ENCODE measurements around the gene IL12RB1. TPM values are rescaled to one million over a fixed set of nuclear protein-coding genes. Genes with fewer than 3 reads are reported as not detected.

IL12RB1 gene
- total and polyA plus RNA-seq, 10 of the 15 experiments (the other 5 are each of a cell fraction or from before 2014, with no cell fraction given), result 2.8 to 29.9 (median 17.6) TPM

GRCh38 chr19:18098891-18099622 lies 12.3 kb upstream of the IL12RB1 start (continued):
- TF ChIP-seq CBFB (IDR thresholded peaks at IDR 0.05; ENCODE audit: low read depth), result peak; percentile 65; the same call in 1 of the 2 replicates
- TF ChIP-seq BHLHE40 (IDR thresholded peaks at IDR 0.05; ENCODE audit: borderline replicate concordance in 1 of 2, low read depth in 2 of 2, low read length in 1 of 2), result peak; percentile 40 to 72; a peak in 1 of 4 replicates
- TF ChIP-seq GATAD2B (conservative IDR thresholded peaks at IDR 0.05; ENCODE audit: low read depth), result peak; percentile 39; the same call in 1 of the 2 replicates
- TF ChIP-seq BRCA1 (IDR thresholded peaks at IDR 0.05; ENCODE audit: low read depth, low read length), result no peak
- TF ChIP-seq YY1 (IDR thresholded peaks at IDR 0.05; ENCODE audit: low read depth, low read length), result peak; percentile 53; the same call in 1 of the 2 replicates
- TF ChIP-seq CEBPB (IDR thresholded peaks at IDR 0.05; ENCODE audit: borderline replicate concordance in 1 of 2, low read depth in 2 of 2, low read length in 2 of 2), result no peak
- TF ChIP-seq TCF3 (IDR thresholded peaks at IDR 0.05; ENCODE audit: borderline replicate concordance, insufficient read depth, low read depth, low read length), result peak; percentile 67; the same call in 1 of the 2 replicates
- TF ChIP-seq EED (IDR thresholded peaks at IDR 0.05; ENCODE audit: low read depth), result peak; percentile 84
- peak; percentile 87 for TF ChIP-seq TCF12 (IDR thresholded peaks at IDR 0.05; ENCODE audit: low read depth, low read length)
- peak; percentile 100 for TF ChIP-seq PAX5 (IDR thresholded peaks at IDR 0.05; ENCODE audit: borderline replicate concordance, low read depth, low read length)
- TF ChIP-seq RCOR1 (conservative IDR thresholded peaks at IDR 0.05; ENCODE audit: low read depth, low read length), result 0 out of 2 replicates have a peak, but pooled peaks have one; percentile 60
- TF ChIP-seq, protein P1, sequence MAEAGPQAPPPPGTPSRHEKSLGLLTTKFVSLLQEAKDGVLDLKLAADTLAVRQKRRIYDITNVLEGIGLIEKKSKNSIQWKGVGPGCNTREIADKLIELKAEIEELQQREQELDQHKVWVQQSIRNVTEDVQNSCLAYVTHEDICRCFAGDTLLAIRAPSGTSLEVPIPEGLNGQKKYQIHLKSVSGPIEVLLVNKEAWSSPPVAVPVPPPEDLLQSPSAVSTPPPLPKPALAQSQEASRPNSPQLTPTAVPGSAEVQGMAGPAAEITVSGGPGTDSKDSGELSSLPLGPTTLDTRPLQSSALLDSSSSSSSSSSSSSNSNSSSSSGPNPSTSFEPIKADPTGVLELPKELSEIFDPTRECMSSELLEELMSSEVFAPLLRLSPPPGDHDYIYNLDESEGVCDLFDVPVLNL (IDR thresholded peaks at IDR 0.05; ENCODE audit: low read depth, low read length), result 0 out of 2 replicates have a peak, but pooled peaks have one; percentile 30
- TF ChIP-seq EP300 (IDR thresholded peaks at IDR 0.05; ENCODE audit: borderline replicate concordance in 1 of 2, control insufficient read depth in 1 of 2, low read depth in 2 of 2, low read length in 2 of 2), result peak; percentile 18 to 43; a peak in 2 of 4 replicates
- TF ChIP-seq ASH2L (IDR thresholded peaks at IDR 0.05; ENCODE audit: borderline replicate concordance, low read depth), result no peak
- TF ChIP-seq SUPT20H (IDR thresholded peaks at IDR 0.05; ENCODE audit: borderline replicate concordance, control insufficient read depth, low read depth, low read length), result no peak
- 0 out of 2 replicates have a peak, but pooled peaks have one; percentile 14 for TF ChIP-seq CHD2 (IDR thresholded peaks at IDR 0.05; ENCODE audit: borderline replicate concordance, low read depth, low read length)
- peak; percentile 84 for TF ChIP-seq TBL1XR1 (IDR thresholded peaks at IDR 0.05; ENCODE audit: low read depth, low read length)
- TF ChIP-seq, protein P2, sequence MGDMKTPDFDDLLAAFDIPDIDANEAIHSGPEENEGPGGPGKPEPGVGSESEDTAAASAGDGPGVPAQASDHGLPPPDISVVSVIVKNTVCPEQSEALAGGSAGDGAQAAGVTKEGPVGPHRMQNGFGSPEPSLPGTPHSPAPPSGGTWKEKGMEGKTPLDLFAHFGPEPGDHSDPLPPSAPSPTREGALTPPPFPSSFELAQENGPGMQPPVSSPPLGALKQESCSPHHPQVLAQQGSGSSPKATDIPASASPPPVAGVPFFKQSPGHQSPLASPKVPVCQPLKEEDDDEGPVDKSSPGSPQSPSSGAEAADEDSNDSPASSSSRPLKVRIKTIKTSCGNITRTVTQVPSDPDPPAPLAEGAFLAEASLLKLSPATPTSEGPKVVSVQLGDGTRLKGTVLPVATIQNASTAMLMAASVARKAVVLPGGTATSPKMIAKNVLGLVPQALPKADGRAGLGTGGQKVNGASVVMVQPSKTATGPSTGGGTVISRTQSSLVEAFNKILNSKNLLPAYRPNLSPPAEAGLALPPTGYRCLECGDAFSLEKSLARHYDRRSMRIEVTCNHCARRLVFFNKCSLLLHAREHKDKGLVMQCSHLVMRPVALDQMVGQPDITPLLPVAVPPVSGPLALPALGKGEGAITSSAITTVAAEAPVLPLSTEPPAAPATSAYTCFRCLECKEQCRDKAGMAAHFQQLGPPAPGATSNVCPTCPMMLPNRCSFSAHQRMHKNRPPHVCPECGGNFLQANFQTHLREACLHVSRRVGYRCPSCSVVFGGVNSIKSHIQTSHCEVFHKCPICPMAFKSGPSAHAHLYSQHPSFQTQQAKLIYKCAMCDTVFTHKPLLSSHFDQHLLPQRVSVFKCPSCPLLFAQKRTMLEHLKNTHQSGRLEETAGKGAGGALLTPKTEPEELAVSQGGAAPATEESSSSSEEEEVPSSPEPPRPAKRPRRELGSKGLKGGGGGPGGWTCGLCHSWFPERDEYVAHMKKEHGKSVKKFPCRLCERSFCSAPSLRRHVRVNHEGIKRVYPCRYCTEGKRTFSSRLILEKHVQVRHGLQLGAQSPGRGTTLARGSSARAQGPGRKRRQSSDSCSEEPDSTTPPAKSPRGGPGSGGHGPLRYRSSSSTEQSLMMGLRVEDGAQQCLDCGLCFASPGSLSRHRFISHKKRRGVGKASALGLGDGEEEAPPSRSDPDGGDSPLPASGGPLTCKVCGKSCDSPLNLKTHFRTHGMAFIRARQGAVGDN (IDR thresholded peaks at IDR 0.05), result peak; percentile 58; the same call in 1 of the 2 replicates
- peak; percentile 59 for TF ChIP-seq MEF2A (IDR thresholded peaks at IDR 0.05; ENCODE audit: insufficient read depth, low read depth, low read length)
- peak; percentile 82 for TF ChIP-seq CREM (IDR thresholded peaks at IDR 0.05; ENCODE audit: low read depth)
- TF ChIP-seq CREB1 (IDR thresholded peaks at IDR 0.05; ENCODE audit: low read depth), result peak; percentile 83
- 0 out of 2 replicates have a peak, but pooled peaks have one; percentile 14 for TF ChIP-seq ESRRA (IDR thresholded peaks at IDR 0.05; ENCODE audit: low read length)
- TF ChIP-seq, protein P3, sequence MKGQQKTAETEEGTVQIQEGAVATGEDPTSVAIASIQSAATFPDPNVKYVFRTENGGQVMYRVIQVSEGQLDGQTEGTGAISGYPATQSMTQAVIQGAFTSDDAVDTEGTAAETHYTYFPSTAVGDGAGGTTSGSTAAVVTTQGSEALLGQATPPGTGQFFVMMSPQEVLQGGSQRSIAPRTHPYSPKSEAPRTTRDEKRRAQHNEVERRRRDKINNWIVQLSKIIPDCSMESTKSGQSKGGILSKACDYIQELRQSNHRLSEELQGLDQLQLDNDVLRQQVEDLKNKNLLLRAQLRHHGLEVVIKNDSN (IDR thresholded peaks at IDR 0.05; ENCODE audit: borderline replicate concordance, extremely low read length, insufficient read depth, low read depth, low read length), result no peak
- TF ChIP-seq RFX5 (IDR thresholded peaks at IDR 0.05; ENCODE audit: low read depth, low read length), result 0 out of 2 replicates have a peak, but pooled peaks have one; percentile 28

Data from GM12878 (cell line).